HG02798 (cell line): Measurements from ENCODE around the gene BBS5.
"Not testable (repeated sequence)": the region's sequence is repeated elsewhere in the genome, so short reads cannot be mapped to it uniquely, and the experiment has no call there.

ENCODE experiments used
- ATAC-seq: cut with Tn5 transposase; IDR thresholded peaks from one replicate; pipeline ENCODE4 v1.9.1; 2021; ENCODE audit warnings: mild to moderate bottlenecking; ENCODE audit not compliant: unreplicated experiment, poor library complexity

The BBS5 gene

GRCh38 chr2:169528271-169528701, 49.0 kb downstream of the BBS5 start:
- peak; percentile 89 for ATAC-seq

- not testable (repeated sequence) for ATAC-seq
Measured at GRCh38 chr2:169539460-169539859, 60.2 kb downstream of the BBS5 start.

DNA sequence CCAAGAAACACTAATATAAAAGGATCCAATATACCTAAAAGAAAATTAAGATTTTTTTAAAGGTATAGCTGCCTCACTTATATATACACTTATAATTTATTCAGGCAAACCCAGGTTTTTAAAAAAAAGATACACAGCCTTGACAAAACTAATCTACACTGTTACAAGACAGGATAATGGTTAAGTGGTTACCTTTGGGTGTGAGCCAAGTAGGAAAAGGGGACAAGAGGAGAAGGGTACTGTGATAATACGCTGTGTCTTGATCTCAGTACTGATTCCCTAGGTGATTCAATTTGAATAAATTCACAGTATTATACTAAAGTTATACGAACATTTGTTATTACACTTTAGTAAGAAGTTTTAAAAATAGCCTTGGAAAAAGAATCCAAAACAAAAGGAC, 60.9 kb downstream of the BBS5 start:
- no peak for ATAC-seq

DNA sequence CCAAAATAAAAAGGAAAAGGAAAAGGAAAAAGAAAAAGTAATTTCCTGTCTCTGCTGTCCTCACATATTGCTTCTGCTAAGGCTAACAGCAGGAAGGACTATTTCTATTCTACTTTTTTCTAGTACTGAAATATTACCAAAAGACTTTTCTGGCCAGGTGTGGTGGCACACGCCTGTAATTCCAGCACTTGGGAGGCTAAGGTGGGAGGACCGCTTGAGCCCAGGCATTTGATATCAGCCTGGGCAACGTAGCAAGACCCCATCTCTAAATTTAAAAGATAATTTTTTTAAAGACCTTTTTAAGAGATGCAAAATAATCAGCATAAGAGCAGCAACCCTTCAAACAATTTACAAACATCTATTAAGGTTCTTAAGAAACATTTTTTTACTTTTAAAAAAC, 63.1 kb downstream of the BBS5 start:
- no peak for ATAC-seq

- ATAC-seq = no peak
Measured at GRCh38 chr2:169546756-169547155, 67.5 kb downstream of the BBS5 start.
